HEK293 (cell line): ENCODE results near the gene LARP1B.
A peak's percentile ranks its signal among the peaks of the same experiment; 100 is the strongest.

Source experiments
- BCL11A ChIP-seq: fragments of 450-650 bp; formaldehyde crosslinking; IDR thresholded peaks from 2 replicates; pipeline ENCODE4 v1.5.1; 2016; ENCODE audit warnings: low read depth, missing biosample characterization, missing genetic modification characterization
- GLIS1 ChIP-seq: fragments of 450-650 bp; formaldehyde crosslinking; IDR thresholded peaks from 2 replicates; pipeline ENCODE4 v1.5.1; 2016; ENCODE audit warnings: missing biosample characterization, missing genetic modification characterization
- GLIS2 ChIP-seq: fragments of 450-650 bp; formaldehyde crosslinking; IDR thresholded peaks from 2 replicates; pipeline ENCODE4 v1.5.1; 2016; ENCODE audit warnings: missing biosample characterization, missing genetic modification characterization
- OSR2 ChIP-seq: fragments of 450-650 bp; formaldehyde crosslinking; IDR thresholded peaks from 2 replicates; pipeline ENCODE4 v1.5.1; 2016; ENCODE audit warnings: missing biosample characterization, missing genetic modification characterization
- TRIM28 ChIP-seq: IDR thresholded peaks from 2 replicates; pipeline ENCODE4 v1.6.1; 2011; ENCODE audit warnings: low read length, control low read depth, borderline replicate concordance
- ZBTB48 ChIP-seq: fragments of 450-650 bp; formaldehyde crosslinking; IDR thresholded peaks from 2 replicates; pipeline ENCODE4 v1.5.1; 2016; ENCODE audit warnings: missing biosample characterization, missing genetic modification characterization
- ZBTB7A ChIP-seq: fragments of 450-650 bp; formaldehyde crosslinking; IDR thresholded peaks from 2 replicates; pipeline ENCODE4 v1.5.1; 2016; ENCODE audit warnings: low read depth, missing biosample characterization, missing genetic modification characterization
- ZEB2 ChIP-seq: fragments of 450-650 bp; formaldehyde crosslinking; IDR thresholded peaks from 2 replicates; pipeline ENCODE4 v1.5.1; 2016; ENCODE audit warnings: missing biosample characterization, missing genetic modification characterization
- ZFP37 ChIP-seq: fragments of 450-650 bp; formaldehyde crosslinking; IDR thresholded peaks from 2 replicates; pipeline ENCODE4 v1.5.1; 2016; ENCODE audit warnings: missing biosample characterization, missing genetic modification characterization
- ZNF10 ChIP-seq: fragments of 450-650 bp; formaldehyde crosslinking; IDR thresholded peaks from 2 replicates; pipeline ENCODE4 v1.5.1; 2017; ENCODE audit warnings: missing biosample characterization, missing genetic modification characterization
- ZNF140 ChIP-seq: fragments of 450-650 bp; formaldehyde crosslinking; IDR thresholded peaks from 2 replicates; pipeline ENCODE4 v1.5.1; 2016; ENCODE audit warnings: missing biosample characterization, missing genetic modification characterization
- ZNF214 ChIP-seq: fragments of 450-650 bp; formaldehyde crosslinking; IDR thresholded peaks from 2 replicates; pipeline ENCODE4 v1.5.1; 2017; ENCODE audit warnings: missing biosample characterization, mild to moderate bottlenecking, missing genetic modification characterization, borderline replicate concordance
- ZNF23 ChIP-seq: fragments of 450-650 bp; formaldehyde crosslinking; IDR thresholded peaks from 2 replicates; pipeline ENCODE4 v1.5.1; 2016; ENCODE audit warnings: missing biosample characterization, missing genetic modification characterization, borderline replicate concordance
- ZNF24 ChIP-seq: fragments of 450-650 bp; formaldehyde crosslinking; IDR thresholded peaks from 2 replicates; pipeline ENCODE4 v1.5.1; 2016; ENCODE audit warnings: missing biosample characterization, missing genetic modification characterization
- ZNF354C ChIP-seq: fragments of 450-650 bp; formaldehyde crosslinking; IDR thresholded peaks from 2 replicates; pipeline ENCODE4 v1.5.1; 2016; ENCODE audit warnings: missing biosample characterization, missing genetic modification characterization, low read depth, borderline replicate concordance
- ZNF394 ChIP-seq: fragments of 450-650 bp; formaldehyde crosslinking; IDR thresholded peaks from 2 replicates; pipeline ENCODE4 v1.5.1; 2016; ENCODE audit warnings: missing biosample characterization, missing genetic modification characterization, mild to moderate bottlenecking, moderate library complexity, borderline replicate concordance
- ZNF48 ChIP-seq: fragments of 450-650 bp; formaldehyde crosslinking; IDR thresholded peaks from 2 replicates; pipeline ENCODE4 v1.5.1; 2016; ENCODE audit warnings: missing biosample characterization, missing genetic modification characterization
- ZNF837 ChIP-seq: fragments of 450-650 bp; formaldehyde crosslinking; IDR thresholded peaks from 2 replicates; pipeline ENCODE4 v1.5.1; 2016; ENCODE audit warnings: missing biosample characterization, missing genetic modification characterization
- TF ChIP-seq, protein P1 (sequence below): fragments of 450-650 bp; formaldehyde crosslinking; IDR thresholded peaks from 2 replicates; pipeline ENCODE4 v1.5.1; 2016; ENCODE audit warnings: missing biosample characterization, missing genetic modification characterization, low read depth
- TF ChIP-seq, protein P2 (sequence below): fragments of 450-650 bp; formaldehyde crosslinking; IDR thresholded peaks from 2 replicates; pipeline ENCODE4 v1.5.1; 2016; ENCODE audit warnings: missing biosample characterization, missing genetic modification characterization
- TF ChIP-seq, protein P3 (sequence below): fragments of 450-650 bp; formaldehyde crosslinking; IDR thresholded peaks from 2 replicates; pipeline ENCODE4 v1.5.1; 2017; ENCODE audit warnings: missing biosample characterization, missing genetic modification characterization
- TF ChIP-seq, protein P4 (sequence below): fragments of 450-650 bp; formaldehyde crosslinking; IDR thresholded peaks from 2 replicates; pipeline ENCODE4 v1.5.1; 2016; ENCODE audit warnings: missing biosample characterization, missing genetic modification characterization, borderline replicate concordance
- TF ChIP-seq, protein P5 (sequence below): fragments of 450-650 bp; formaldehyde crosslinking; IDR thresholded peaks from 2 replicates; pipeline ENCODE4 v1.5.1; 2016; ENCODE audit warnings: missing biosample characterization, missing genetic modification characterization

LARP1B gene

DNA sequence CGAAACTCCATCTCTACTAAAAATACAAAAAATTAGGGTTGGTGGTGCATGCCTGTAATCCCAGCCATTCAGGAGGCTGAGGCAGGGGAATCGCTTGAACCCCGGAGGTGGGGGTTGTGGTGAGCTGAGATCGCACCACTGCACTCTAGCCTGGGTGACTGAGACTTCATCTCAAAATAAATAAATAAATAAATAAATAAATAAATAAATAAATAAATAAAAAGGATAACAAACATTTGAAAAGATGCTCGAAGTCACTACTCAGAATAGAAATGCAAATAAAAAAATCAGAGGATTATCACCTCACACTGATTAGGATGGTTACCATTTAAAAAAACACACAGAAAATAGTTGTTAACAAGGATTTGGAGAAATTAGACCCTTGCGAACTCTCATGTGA lies 73.8 kb downstream of the LARP1B start (continued):
- TF ChIP-seq, protein P1, sequence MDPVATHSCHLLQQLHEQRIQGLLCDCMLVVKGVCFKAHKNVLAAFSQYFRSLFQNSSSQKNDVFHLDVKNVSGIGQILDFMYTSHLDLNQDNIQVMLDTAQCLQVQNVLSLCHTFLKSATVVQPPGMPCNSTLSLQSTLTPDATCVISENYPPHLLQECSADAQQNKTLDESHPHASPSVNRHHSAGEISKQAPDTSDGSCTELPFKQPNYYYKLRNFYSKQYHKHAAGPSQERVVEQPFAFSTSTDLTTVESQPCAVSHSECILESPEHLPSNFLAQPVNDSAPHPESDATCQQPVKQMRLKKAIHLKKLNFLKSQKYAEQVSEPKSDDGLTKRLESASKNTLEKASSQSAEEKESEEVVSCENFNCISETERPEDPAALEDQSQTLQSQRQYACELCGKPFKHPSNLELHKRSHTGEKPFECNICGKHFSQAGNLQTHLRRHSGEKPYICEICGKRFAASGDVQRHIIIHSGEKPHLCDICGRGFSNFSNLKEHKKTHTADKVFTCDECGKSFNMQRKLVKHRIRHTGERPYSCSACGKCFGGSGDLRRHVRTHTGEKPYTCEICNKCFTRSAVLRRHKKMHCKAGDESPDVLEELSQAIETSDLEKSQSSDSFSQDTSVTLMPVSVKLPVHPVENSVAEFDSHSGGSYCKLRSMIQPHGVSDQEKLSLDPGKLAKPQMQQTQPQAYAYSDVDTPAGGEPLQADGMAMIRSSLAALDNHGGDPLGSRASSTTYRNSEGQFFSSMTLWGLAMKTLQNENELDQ (tag by site-specific recombination): no peak
- no peak for TF ChIP-seq ZNF10
- no peak for TF ChIP-seq ZFP37 (tag by site-specific recombination)
- no peak for TF ChIP-seq ZEB2
- TF ChIP-seq ZBTB7A (tag by site-specific recombination): no peak
- TF ChIP-seq GLIS1 (tag by site-specific recombination): no peak
- TF ChIP-seq TRIM28: no peak
- TF ChIP-seq ZNF140: peak; percentile 83
- TF ChIP-seq ZNF837: no peak
- TF ChIP-seq, protein P2, sequence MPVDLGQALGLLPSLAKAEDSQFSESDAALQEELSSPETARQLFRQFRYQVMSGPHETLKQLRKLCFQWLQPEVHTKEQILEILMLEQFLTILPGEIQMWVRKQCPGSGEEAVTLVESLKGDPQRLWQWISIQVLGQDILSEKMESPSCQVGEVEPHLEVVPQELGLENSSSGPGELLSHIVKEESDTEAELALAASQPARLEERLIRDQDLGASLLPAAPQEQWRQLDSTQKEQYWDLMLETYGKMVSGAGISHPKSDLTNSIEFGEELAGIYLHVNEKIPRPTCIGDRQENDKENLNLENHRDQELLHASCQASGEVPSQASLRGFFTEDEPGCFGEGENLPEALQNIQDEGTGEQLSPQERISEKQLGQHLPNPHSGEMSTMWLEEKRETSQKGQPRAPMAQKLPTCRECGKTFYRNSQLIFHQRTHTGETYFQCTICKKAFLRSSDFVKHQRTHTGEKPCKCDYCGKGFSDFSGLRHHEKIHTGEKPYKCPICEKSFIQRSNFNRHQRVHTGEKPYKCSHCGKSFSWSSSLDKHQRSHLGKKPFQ: no peak
- TF ChIP-seq BCL11A (tag by site-specific recombination): no peak
- TF ChIP-seq ZNF48: no peak
- TF ChIP-seq ZNF214 (tag by site-specific recombination): no peak
- no peak for TF ChIP-seq OSR2
- TF ChIP-seq, protein P3, sequence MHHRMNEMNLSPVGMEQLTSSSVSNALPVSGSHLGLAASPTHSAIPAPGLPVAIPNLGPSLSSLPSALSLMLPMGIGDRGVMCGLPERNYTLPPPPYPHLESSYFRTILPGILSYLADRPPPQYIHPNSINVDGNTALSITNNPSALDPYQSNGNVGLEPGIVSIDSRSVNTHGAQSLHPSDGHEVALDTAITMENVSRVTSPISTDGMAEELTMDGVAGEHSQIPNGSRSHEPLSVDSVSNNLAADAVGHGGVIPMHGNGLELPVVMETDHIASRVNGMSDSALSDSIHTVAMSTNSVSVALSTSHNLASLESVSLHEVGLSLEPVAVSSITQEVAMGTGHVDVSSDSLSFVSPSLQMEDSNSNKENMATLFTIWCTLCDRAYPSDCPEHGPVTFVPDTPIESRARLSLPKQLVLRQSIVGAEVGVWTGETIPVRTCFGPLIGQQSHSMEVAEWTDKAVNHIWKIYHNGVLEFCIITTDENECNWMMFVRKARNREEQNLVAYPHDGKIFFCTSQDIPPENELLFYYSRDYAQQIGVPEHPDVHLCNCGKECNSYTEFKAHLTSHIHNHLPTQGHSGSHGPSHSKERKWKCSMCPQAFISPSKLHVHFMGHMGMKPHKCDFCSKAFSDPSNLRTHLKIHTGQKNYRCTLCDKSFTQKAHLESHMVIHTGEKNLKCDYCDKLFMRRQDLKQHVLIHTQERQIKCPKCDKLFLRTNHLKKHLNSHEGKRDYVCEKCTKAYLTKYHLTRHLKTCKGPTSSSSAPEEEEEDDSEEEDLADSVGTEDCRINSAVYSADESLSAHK (tag by site-specific recombination): no peak
- no peak for TF ChIP-seq ZBTB48 (tag by site-specific recombination)
- no peak for TF ChIP-seq ZNF354C (tag by site-specific recombination)
- peak; percentile 81 for TF ChIP-seq ZNF394
- TF ChIP-seq ZNF24: no peak
- TF ChIP-seq, protein P4, sequence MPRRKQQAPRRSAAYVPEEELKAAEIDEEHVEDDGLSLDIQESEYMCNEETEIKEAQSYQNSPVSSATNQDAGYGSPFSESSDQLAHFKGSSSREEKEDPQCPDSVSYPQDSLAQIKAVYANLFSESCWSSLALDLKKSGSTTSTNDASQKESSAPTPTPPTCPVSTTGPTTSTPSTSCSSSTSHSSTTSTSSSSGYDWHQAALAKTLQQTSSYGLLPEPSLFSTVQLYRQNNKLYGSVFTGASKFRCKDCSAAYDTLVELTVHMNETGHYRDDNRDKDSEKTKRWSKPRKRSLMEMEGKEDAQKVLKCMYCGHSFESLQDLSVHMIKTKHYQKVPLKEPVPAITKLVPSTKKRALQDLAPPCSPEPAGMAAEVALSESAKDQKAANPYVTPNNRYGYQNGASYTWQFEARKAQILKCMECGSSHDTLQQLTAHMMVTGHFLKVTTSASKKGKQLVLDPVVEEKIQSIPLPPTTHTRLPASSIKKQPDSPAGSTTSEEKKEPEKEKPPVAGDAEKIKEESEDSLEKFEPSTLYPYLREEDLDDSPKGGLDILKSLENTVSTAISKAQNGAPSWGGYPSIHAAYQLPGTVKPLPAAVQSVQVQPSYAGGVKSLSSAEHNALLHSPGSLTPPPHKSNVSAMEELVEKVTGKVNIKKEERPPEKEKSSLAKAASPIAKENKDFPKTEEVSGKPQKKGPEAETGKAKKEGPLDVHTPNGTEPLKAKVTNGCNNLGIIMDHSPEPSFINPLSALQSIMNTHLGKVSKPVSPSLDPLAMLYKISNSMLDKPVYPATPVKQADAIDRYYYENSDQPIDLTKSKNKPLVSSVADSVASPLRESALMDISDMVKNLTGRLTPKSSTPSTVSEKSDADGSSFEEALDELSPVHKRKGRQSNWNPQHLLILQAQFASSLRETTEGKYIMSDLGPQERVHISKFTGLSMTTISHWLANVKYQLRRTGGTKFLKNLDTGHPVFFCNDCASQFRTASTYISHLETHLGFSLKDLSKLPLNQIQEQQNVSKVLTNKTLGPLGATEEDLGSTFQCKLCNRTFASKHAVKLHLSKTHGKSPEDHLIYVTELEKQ (tag by site-specific recombination): no peak
- TF ChIP-seq, protein P5, sequence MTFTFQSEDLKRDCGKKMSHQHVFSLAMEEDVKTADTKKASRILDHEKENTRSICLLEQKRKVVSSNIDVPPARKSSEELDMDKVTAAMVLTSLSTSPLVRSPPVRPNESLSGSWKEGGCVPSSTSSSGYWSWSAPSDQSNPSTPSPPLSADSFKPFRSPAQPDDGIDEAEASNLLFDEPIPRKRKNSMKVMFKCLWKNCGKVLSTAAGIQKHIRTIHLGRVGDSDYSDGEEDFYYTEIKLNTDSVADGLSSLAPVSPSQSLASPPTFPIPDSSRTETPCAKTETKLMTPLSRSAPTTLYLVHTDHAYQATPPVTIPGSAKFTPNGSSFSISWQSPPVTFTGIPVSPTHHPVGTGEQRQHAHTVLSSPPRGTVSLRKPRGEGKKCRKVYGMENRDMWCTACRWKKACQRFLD (tag by site-specific recombination): no peak
- no peak for TF ChIP-seq GLIS2 (tag by site-specific recombination)
- no peak for TF ChIP-seq ZNF23 (tag by site-specific recombination)
